ENCODE measurements around the gene CFP.
"Not testable (repeated sequence)": the region's sequence is repeated elsewhere in the genome, so short reads cannot be mapped to it uniquely, and the experiment has no call there.

CFP gene

DNA sequence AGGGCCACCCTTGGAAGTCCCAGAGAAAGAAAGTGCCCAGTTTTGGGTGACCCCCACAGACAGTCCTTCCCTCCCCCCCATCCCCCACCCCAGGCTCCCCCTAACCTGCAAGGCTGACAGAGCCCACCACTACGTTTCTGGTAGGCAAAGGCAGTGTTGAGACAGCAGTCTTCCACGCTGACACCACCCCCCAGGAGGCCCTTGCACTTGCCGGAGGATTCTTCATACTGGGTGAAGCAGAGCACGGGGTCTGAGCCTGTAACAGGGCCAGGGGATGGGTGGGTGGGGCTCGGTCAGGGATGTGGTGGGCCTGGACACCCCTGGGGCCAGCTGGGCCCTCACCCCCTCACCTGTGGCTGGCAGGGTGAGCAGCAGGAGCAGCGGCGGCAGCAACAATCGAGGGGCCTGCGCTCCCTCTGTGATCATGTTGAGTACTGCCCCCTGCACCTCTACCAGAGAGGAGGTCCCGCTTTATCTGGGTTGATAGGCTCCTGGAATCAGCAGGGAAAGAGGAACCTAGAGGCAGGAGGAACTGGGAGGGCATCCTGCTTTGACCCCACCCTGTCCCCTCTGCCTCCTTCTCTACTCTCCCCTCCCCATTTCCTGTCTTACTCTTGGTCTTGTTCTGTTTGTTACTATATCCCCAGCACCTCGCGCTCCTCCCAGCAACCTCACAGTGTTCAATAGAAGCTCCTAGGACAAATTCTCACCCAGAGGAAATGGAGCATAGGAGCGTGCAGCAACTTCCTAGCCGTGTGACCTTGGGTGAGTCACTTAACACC, at the start of gene CFP:
Gene CFP (minus strand): TSS at position 512 of the 782 bp plus-strand sequence. CDS start 86 bp downstream, at position 426.
- no peak for DNase-seq (ENCODE audit: low spot score)

DNA sequence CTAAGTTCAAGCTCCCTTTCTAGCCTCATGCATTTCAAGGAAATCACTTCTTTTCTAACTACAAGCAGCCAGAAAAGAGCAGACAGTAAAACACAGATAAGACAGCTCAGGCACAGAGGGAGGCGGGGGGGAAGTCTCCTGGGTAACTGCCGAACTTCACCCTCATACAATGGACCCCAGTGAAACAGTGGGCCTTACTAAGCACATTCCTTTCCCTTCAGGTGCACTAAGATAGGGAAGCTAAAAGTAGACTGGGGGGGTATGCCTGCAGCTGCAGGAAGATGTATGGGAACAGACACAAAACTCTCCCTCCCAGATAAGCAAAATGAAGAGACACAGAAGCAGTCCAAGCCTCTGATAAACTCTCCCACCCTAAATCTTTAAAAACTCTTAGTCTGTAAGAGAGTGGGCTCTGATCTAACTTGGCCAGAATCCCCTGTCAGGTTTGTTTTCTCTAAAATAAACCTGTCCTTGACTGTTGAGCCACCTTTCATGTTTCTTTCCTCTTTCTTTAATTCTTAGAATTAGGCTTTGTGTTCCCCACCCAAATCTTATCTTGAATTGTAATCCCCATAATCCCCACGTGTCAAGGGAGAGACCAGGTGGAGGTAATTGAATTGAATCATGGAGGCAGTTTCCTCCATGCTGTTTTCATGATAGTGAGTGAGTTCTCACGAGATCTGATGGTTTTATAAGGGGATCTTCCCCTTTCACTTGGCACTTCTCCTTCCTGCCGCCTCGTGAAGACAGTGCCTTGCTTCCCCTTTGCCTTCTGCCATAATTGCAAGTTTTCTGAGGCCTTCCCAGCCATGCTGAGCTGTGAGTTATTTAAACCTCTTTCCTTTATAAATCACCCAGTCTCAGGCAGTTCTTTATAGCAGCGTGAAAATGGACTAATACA, 46.5 kb upstream of the CFP start:
- not testable (repeated sequence) for DNase-seq (ENCODE audit: low spot score)

DNA sequence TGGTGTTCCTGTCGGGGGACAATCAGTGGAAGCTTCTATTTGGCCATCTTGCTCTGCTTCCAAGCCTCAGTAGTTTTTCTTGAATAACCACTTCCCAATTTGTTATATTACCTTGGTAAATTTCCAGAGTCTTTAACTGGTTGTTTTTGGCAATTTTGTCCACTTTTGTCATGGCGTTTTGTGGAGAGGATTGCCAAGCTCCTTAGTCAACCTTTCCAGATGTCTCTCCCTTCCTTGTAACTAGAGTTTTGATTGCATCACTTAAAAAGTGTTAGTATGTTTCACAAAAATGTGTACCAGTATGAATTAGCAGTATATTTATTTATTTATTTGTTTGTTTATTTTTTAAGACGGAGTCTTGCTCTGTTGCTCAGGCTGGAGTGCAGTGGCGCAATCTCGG, 45.0 kb upstream of the CFP start:
- DNase-seq (ENCODE audit: low spot score) = no peak

DNA sequence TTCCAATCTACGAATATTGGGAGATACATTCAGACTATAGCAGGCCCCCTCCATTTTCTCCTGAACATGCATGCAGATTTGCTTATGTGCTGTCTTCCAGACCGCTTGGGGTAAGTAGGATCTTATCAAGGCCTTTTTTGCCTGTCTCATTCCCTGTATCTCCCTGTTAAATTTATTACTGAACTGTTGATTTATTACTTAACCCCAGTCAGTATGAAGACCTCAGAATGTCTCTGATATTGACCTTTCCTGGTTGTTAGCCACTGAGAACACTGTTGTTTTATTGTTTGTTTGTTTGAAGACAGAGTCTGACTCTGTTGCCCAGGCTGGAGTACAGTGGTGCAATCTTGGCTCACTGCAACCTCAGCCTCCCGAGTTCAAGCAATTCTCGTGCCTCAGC, 36.1 kb upstream of the CFP start:
- not testable (repeated sequence) for DNase-seq (ENCODE audit: low spot score)

DNA sequence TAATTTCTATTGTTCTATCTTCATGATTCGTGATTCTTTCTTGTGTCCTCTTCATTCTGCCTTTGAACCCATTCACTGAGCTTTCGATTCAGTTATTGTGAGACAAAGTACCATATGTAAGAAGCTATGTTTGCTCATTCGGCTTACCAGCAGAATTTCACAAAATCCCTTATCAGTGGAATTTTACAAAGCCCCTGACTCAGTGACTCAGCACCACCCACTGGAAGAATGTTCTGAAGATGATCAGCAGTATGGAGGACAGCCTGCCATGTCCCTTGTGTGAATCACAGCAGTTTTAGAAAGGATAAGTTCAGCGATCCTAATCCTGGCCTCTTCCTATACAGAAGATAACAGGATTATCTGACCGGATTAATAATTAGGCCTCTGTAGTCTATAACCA, 35.0 kb upstream of the CFP start:
- no peak for DNase-seq (ENCODE audit: low spot score)

DNA sequence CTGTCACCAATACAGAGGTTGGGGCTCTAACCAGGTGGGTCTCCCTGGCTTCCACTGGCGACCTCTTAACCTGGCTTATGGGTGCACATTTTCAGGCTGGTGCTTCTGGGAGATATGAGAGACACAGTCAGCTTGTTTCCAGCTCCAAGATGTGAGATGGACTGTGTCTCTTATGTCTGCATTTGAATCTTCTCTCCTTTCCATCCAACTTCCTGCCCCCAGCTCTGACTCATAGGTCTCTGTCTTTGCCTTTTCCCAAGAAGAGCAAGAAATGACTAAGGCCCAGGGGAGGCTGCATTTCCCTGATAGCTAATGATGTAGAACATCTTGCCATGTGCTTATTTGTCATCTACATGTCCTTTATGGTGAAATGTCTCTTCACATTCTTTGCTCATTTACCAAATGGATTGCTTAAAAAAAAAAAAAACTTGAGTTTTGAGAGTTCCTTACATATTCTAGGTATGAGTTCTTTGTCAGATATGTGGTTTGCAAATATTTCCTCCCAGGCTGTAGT, 32.5 kb upstream of the CFP start:
- no peak for DNase-seq (ENCODE audit: low spot score)

DNA sequence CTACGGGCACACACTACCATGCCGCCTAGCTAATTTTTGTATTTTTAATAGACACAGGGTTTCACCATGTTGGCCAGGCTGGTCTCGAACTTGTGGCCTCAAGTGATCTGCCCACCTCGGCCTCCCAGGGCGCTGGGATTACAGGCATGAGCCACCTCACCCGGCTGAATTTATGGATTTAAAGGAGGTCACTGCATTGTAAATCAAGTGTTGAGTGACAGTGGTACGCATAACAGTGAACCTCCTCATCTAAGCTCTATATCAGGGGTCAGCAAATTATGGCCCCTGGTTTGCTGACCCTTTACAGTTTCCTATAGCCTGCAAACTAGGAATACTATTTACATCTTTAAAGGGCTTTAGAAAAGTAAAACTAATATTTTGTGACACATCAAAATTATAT, 31.8 kb upstream of the CFP start:
- no peak for DNase-seq (ENCODE audit: low spot score)

GRCh38 chrX:47659421-47659726, 29.6 kb upstream of the CFP start:
- no peak for DNase-seq (ENCODE audit: low spot score)

- DNase-seq (ENCODE audit: low spot score) = peak; percentile 85
Observed at GRCh38 chrX:47658684-47659420, 29.1 kb upstream of the CFP start, which contains the start of gene UXT. UXT (minus strand) TSS chrX:47659180; CDS start chrX:47658927, 253 bp downstream.

DNA sequence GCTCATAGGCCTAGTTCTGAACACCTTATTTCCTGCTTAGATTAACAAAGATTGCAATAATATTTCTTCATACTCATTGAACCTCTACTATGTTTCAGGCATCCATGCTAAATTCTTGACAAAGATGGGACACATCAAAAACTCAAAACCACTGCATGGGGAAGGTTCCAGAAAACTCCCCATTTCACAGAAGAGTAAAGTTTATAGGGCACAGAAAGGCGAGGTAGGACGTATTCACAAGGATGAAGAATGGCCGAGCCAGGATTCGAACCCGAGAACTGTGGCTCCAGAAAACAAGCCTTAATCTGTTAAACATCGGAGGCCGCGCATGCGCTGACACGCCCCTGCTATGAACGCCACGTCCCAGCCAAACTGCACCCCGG, 28.6 kb upstream of the CFP start:
- DNase-seq (ENCODE audit: low spot score) = no peak

DNA sequence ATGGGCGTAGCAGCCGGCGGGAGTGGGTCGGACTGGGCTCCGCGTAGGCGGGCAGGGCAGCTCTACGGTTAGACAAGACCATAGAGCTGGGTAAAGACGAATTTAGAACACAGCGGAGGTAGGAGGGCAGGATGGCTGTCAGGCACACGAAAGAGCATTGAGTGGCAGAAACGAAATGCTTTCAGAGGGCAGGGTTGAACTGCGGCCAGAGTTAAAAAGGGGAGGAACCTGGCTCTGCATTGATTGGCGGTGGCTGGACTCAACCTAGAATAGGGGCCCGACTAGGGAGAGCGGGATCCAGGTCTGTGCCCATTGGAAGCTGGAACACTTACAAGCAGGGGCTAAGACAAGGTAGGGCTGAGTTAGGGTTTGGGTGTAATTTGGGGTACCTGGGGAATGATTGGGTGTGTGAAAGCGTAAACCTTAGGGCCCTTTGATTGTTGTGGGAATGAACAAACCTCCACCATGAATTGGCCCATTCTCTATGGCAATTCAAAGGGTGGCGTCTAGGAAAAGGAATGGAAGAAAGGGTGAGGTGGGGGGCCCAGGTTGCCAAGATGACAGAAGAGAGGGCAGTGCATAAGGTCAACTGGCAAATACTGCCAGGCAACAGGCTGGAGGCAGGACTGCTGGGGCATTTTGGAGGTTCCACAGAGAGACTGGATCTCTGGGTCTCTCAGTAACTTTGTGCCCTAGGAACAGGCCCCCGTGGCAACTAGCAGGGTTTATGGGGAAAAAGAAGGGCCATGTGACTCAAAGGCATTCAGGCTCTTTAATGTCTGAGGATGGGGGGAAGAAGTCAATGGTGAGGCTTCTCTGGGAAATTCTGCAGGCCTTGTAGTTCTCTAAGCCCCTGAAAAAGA, 21.5 kb upstream of the CFP start:
- no peak for DNase-seq (ENCODE audit: low spot score)

- peak; percentile 97 for DNase-seq (ENCODE audit: low spot score)
Observed at GRCh38 chrX:47650164-47651042, 20.7 kb upstream of the CFP start, which contains the start of gene ELK1. ELK1 (minus strand) TSS chrX:47650563; CDS start chrX:47641441, 9,122 bp downstream.

- no peak for DNase-seq (ENCODE audit: low spot score)
Observed at GRCh38 chrX:47649781-47650163, 20.0 kb upstream of the CFP start.

DNA sequence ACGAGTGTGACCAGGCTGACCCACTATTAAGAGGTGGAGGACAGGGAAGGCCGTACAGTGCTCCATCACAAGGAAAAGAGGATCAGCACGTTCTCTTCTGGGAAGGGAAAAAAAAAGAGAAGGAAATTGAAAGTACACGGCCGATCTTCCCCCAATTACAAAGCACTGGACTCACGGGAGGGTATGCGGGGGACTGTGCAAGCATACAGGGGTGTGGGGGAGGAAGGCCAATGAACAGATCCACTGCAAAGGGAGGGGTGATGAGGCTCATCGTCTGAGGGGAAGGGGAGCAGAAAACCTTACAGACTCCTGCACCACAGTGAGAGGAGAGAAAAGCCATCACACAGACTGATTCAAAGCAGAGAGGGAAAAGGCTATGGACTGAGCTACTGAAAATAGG, 19.5 kb upstream of the CFP start:
- no peak for DNase-seq (ENCODE audit: low spot score)

GRCh38 chrX:47648376-47648775, 18.6 kb upstream of the CFP start:
- DNase-seq (ENCODE audit: low spot score) = no peak

GRCh38 chrX:47646636-47647035, 16.9 kb upstream of the CFP start:
- no peak for DNase-seq (ENCODE audit: low spot score)

GRCh38 chrX:47645530-47645929, 15.8 kb upstream of the CFP start:
- no peak for DNase-seq (ENCODE audit: low spot score)

- DNase-seq (ENCODE audit: low spot score) = no peak
Observed at GRCh38 chrX:47644557-47645091, 14.9 kb upstream of the CFP start.

DNA sequence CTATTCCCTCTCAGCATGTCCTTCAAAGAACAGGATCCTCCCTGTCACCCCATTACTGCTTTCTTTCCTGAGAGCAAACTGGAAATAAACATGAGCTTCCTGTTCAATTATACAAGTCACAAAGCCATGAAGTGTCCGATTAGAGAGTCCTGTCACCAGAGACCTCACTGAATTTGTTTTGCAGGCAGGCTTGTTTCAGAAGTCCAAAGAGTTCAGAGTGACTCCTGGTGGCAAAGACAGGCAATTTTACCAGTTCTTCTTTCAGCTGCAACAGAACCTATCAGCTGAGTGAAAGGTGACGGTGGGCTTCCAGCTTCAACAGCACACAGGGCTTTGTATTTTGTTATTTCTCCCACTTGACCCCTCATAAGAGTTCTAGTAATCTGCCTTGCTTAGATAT, 14.2 kb upstream of the CFP start:
- peak; percentile 29 for DNase-seq (ENCODE audit: low spot score)

DNA sequence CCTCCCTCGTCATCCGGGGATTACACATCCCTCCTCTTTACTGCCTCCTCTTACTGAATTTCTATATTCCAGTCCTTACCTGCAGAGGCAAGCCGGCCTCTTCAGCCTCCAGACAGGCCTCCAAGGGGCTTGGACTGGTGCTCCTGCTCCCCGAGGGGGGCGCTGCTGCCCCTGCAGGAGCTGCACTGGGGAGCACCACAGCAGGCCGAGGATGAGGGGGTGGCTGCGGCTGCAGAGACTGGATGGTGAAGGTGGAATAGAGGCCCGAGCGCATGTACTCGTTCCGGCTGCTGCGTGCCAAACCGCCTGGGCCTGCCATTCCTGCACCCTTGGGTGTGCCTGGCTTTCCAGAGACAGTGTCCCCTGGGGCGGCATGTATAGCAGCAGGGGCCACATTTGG, 9.1 kb upstream of the CFP start:
- DNase-seq (ENCODE audit: low spot score) = no peak
